Adrenal gland (tissue), 12 donors: ENCODE results near the gene KCNMB1. TPM values are rescaled to one million over a fixed set of nuclear protein-coding genes. Genes with fewer than 3 reads are reported as not detected.
A peak's percentile ranks its signal among the peaks of the same experiment; 100 is the strongest.

Source experiments
- DNase-seq, 7 donors: peaks; one replicate each; pipeline ENCODE4 v3.0.0-alpha.2; 2019 to 2020
- H3K27ac ChIP-seq, 5 donors: fragments of 200-600 bp; sonication (generic) in 4 of 5; 1 replicate in 3 of 5; 2 replicates in 2 of 5; pipeline versions ENCODE4 v1.5.1 to v1.8.0; 2016 to 2020; ENCODE audit warnings: mild to moderate bottlenecking in 1 of 5
- H3K27me3 ChIP-seq: fragments of 200-600 bp; 2 replicates; pipeline ENCODE4 v1.8.0; 2021
- H3K36me3 ChIP-seq, 2 donors: fragments of 200-600 bp; replicated peaks in 1 of 2; 1 replicate in 1 of 2; 2 replicates in 1 of 2; pipeline versions ENCODE4 v1.5.1 to v1.8.0; 2018 to 2022
- H3K4me1 ChIP-seq, 2 donors: fragments of 200-600 bp; replicated peaks in 1 of 2; 1 replicate in 1 of 2; 2 replicates in 1 of 2; pipeline versions ENCODE4 v1.5.1 to v1.8.0; 2018 to 2021
- H3K4me3 ChIP-seq, 4 donors: fragments of 200-600 bp; sonication (generic) in 3 of 4; one replicate each; pipeline ENCODE4 v1.5.1; 2016 to 2018
- H3K9me3 ChIP-seq, 3 donors: fragments of 200-600 bp; sonication (generic) in 1 of 3; replicated peaks in 1 of 3; 1 replicate in 2 of 3; 2 replicates in 1 of 3; pipeline versions ENCODE4 v1.5.1 to v1.8.0; 2016 to 2021
- CTCF ChIP-seq, 6 experiments: fragments of 450-650 bp in 4 of 6; fragments of 200-600 bp in 2 of 6; sonication (generic) in 1 of 6; IDR thresholded peaks; 1 replicate in 5 of 6; 2 replicates in 1 of 6; pipeline versions ENCODE4 v1.5.1 to v1.8.0; 2016 to 2021; ENCODE audit warnings: antibody characterized with exemption in 6 of 6, mild to moderate bottlenecking in 2 of 6, moderate library complexity in 1 of 6
- POLR2A ChIP-seq, 2 donors: fragments of 450-650 bp; IDR thresholded peaks; one replicate each; pipeline ENCODE4 v1.6.1; 2017; ENCODE audit warnings: antibody characterized with exemption in 2 of 2, mild to moderate bottlenecking in 2 of 2, moderate library complexity in 1 of 2
- WGBS, 4 donors: extraction: QIAGEN DNeasy Blood & Tissue Kit in 2 of 4; methylation state at CpG; one replicate each; pipeline versions ENCODE4 v1.1.5 to v1.1.7; 2013 to 2017; 5-methylcytosine and 5-hydroxymethylcytosine counted together
- intact Hi-C, 2 donors: fragments of 100-400 bp; cut with DNase I; formaldehyde crosslinking; loops; one replicate each; pipeline versions ENCODE4 v1.14.1 to v1.15.0; 2022 to 2023
- polyA plus RNA-seq, 3 donors: library from polyadenylated mRNA; stranded (reverse); fragments of 200-250 nt in 2 of 3; fragments of 350-450 nt in 1 of 3; fragmentation: Illumina TruSeq in 1 of 3; extraction: RNeasy Lipid Tissue Mini Kit (QIAGEN cat#74804) in 1 of 3; gene quantifications; one replicate each; pipeline ENCODE4 v1.2.3, GENCODE V29; 2013 to 2014
- total RNA-seq, 9 donors: library from RNA; depleted of rRNA in 4 of 9; stranded (reverse); fragments of >200 nt in 4 of 9; fragments of 120-200 nt in 1 of 9; fragmentation: NEBNext Ultra II Directional in 1 of 9; extraction: Animal tissue kit (Norgen Biotek cat#: 25700) in 1 of 9; gene quantifications; one replicate each; pipeline versions ENCODE4 v1.1.0 to v1.2.4, GENCODE V29; 2013 to 2023
- donor health status: healthy with polysubstance abuse.
- donor health status: Bipolar disorder and iron deficiency.
- donor health status: DM: yes; HTN: yes; CAD: no.
- donor health status: DM: no; HTN: no; CAD: no.
- donor health status: DM: no; HTN: no; CAD: no.
- donor health status: DM: yes; HTN: yes; CAD: no.

KCNMB1 gene
- total and polyA plus RNA-seq, 12 donors, result 0.11 to 3.2 (median 0.89) TPM

- no peak overlapping the region for H3K27ac ChIP-seq
- H3K4me1 ChIP-seq, result no peaks in the 10 kb centered on the region
- H3K36me3 ChIP-seq, result no peaks in the 10 kb centered on the region
- H3K4me3 ChIP-seq, result no peak overlapping the region
- no peak for TF ChIP-seq POLR2A (IDR thresholded peaks at IDR 0.05)
- no peak for TF ChIP-seq CTCF (IDR thresholded peaks at IDR 0.05)
- no peaks in the 10 kb centered on the region for H3K9me3 ChIP-seq
- no peaks in the 10 kb centered on the region for H3K27me3 ChIP-seq
- peak in 1 of 7 donors; percentile 53 for DNase-seq
- 83 to 92% (median 90%) methylated on average over 5 to 10 of the region's 10 CpGs for WGBS, 4 donors
- intact Hi-C loops, result loop anchor here in 1 of 2 donors (5.0 kb wide), 1 partner anchor 186 kb away; no protein-coding TSS in a partner anchor
Measured at GRCh38 chr5:170436335-170436734, 47.2 kb upstream of the KCNMB1 start.

- DNase-seq, result peak; percentile 51 to 85 (median 68)
- Histone ChIP-seq H3K27me3 (no peaks in the 10 kb centered on the region), H3K4me3 (no peak overlapping the region), H3K4me1 (no peaks in the 10 kb centered on the region), H3K9me3 (no peaks in the 10 kb centered on the region), H3K27ac (no peak overlapping the region), H3K36me3 (no peaks in the 10 kb centered on the region)
- TF ChIP-seq CTCF (IDR thresholded peaks at IDR 0.05) (peak; percentile 85 to 99 (median 97)), POLR2A (IDR thresholded peaks at IDR 0.05) (no peak)
- intact Hi-C loops, result loop anchor here (5.0 kb wide), 2 partner anchors 187 to 192 kb away; no protein-coding TSS in a partner anchor
- 36 to 63% (median 46%) methylated on average over 9 to 16 of the region's 16 CpGs for WGBS, 4 donors
Measured at GRCh38 chr5:170434966-170435605, 45.9 kb upstream of the KCNMB1 start.

GRCh38 chr5:170432669-170433068 lies 43.5 kb upstream of the KCNMB1 start:
- DNase-seq, result no peak
- 91 to 96% (median 93%) methylated on average over 3 of the region's 3 CpGs for WGBS, 4 donors
- TF ChIP-seq POLR2A (IDR thresholded peaks at IDR 0.05) (no peak), CTCF (IDR thresholded peaks at IDR 0.05) (no peak)
- H3K4me3 ChIP-seq, result no peak overlapping the region
- intact Hi-C loops, result loop anchor here in 1 of 2 donors (5.0 kb wide), 1 partner anchor 195 kb away; no protein-coding TSS in a partner anchor
- no peak overlapping the region for H3K27ac ChIP-seq
- H3K4me1 ChIP-seq, result no peaks in the 10 kb centered on the region
- no peaks in the 10 kb centered on the region for H3K36me3 ChIP-seq
- no peaks in the 10 kb centered on the region for H3K27me3 ChIP-seq
- no peaks in the 10 kb centered on the region for H3K9me3 ChIP-seq

GRCh38 chr5:170431571-170431970 lies 42.4 kb upstream of the KCNMB1 start:
- intact Hi-C loops, result loop anchor here in 1 of 2 donors (5.0 kb wide), 1 partner anchor 196 kb away; no protein-coding TSS in a partner anchor
- Histone ChIP-seq H3K27me3 (no peaks in the 10 kb centered on the region), H3K4me1 (no peaks in the 10 kb centered on the region), H3K9me3 (no peaks in the 10 kb centered on the region), H3K4me3 (no peak overlapping the region), H3K36me3 (no peaks in the 10 kb centered on the region), H3K27ac (no peak overlapping the region)
- WGBS, 4 donors, result 87 to 96% (median 89%) methylated on average over 3 to 4 of the region's 4 CpGs
- no peak for DNase-seq
- no peak for TF ChIP-seq POLR2A (IDR thresholded peaks at IDR 0.05)
- no peak for TF ChIP-seq CTCF (IDR thresholded peaks at IDR 0.05)
